IMR-90 (cell line): Measurements from ENCODE around the gene KDM2B. TPM values are rescaled to one million over a fixed set of nuclear protein-coding genes. Genes with fewer than 3 reads are reported as not detected.

Experiments
- ATAC-seq: fragments of 200-7000 bp; cut with Tn5 transposase; 2 replicates; pipeline ENCODE4 v1.9.1; 2020; ENCODE audit warnings: low read depth, mild to moderate bottlenecking, moderate library complexity
- BruUV-seq: library from RNA; stranded (reverse); fragments of 400-500 nt; replicated peaks from 2 replicates; lab custom pipeline; 2021; lab: Mats Ljungman, UMichigan
- CTCF ChIA-PET: fragments of 300-600 bp; formaldehyde crosslinking; extraction: SDS; loops from one replicate; lab custom pipeline; 2021; ENCODE audit warnings: antibody characterized with exemption; lab: Yijun Ruan, JAX
- POLR2A ChIA-PET: fragments of 300-600 bp; sonication (Branson Sonifier 250); formaldehyde crosslinking; loops from one replicate; lab custom pipeline; 2022; ENCODE audit warnings: antibody characterized with exemption; ENCODE audit not compliant: unreplicated experiment; lab: Charles Lee
- DNase-seq: peaks from one replicate; pipeline ENCODE4 v3.0.0; 2013
- H2AFZ ChIP-seq: replicated peaks from 2 replicates; pipeline ENCODE3; 2013; ENCODE audit warnings: low read length, mild to moderate bottlenecking; ENCODE audit not compliant: poor library complexity
- H2AK5ac ChIP-seq: 2 replicates; pipeline ENCODE4 v1.6.1; 2013; ENCODE audit warnings: low read depth, low read length, inconsistent platforms
- H2AK9ac ChIP-seq: replicated peaks from 2 replicates; pipeline ENCODE3; 2013; ENCODE audit warnings: mild to moderate bottlenecking, low read depth, low read length, moderate library complexity; ENCODE audit not compliant: poor library complexity
- H2BK120ac ChIP-seq: 2 replicates; pipeline ENCODE4 v1.6.1; 2013; ENCODE audit warnings: low read depth, low read length, inconsistent platforms
- H2BK15ac ChIP-seq: 3 replicates; pipeline ENCODE4 v1.6.1; 2013; ENCODE audit warnings: low read depth, low read length, inconsistent platforms
- H2BK20ac ChIP-seq: 2 replicates; pipeline ENCODE4 v1.6.1; 2013; ENCODE audit warnings: low read depth, mild to moderate bottlenecking, inconsistent platforms, low read length, moderate library complexity
- H2BK5ac ChIP-seq: 2 replicates; pipeline ENCODE4 v1.6.1; 2013; ENCODE audit warnings: mild to moderate bottlenecking, low read depth, low read length, inconsistent platforms; ENCODE audit not compliant: poor library complexity, severe bottlenecking
- H3K14ac ChIP-seq: replicated peaks from 2 replicates; pipeline ENCODE4 v1.6.1; 2013; ENCODE audit warnings: low read depth, low read length, inconsistent platforms
- H3K18ac ChIP-seq: 2 replicates; pipeline ENCODE4 v1.6.1; 2013; ENCODE audit warnings: low read depth, low read length, control low read depth
- H3K23ac ChIP-seq: 2 replicates; pipeline ENCODE4 v1.6.1; 2013; ENCODE audit warnings: low read depth, low read length, inconsistent platforms
- H3K27ac ChIP-seq: 2 replicates; pipeline ENCODE4 v1.5.1; 2013; ENCODE audit warnings: mild to moderate bottlenecking, control low read depth, low read length; ENCODE audit not compliant: insufficient read depth
- H3K27me3 ChIP-seq: 2 replicates; pipeline ENCODE4 v1.6.1; 2013; ENCODE audit warnings: low read length; ENCODE audit not compliant: control insufficient read depth, insufficient read depth
- H3K36me3 ChIP-seq: 2 replicates; pipeline ENCODE4 v1.6.1; 2013; ENCODE audit warnings: low read length, mixed read lengths; ENCODE audit not compliant: control insufficient read depth, insufficient read depth
- H3K4ac ChIP-seq: 2 replicates; pipeline ENCODE4 v1.6.1; 2013; ENCODE audit warnings: low read depth, low read length, inconsistent platforms
- H3K4me1 ChIP-seq: 2 replicates; pipeline ENCODE4 v1.6.1; 2013; ENCODE audit warnings: low read length, mixed read lengths; ENCODE audit not compliant: control insufficient read depth, insufficient read depth
- H3K4me2 ChIP-seq: 2 replicates; pipeline ENCODE4 v1.6.1; 2013; ENCODE audit warnings: low read depth, mild to moderate bottlenecking, control low read depth, low read length, moderate library complexity
- H3K4me3 ChIP-seq: 2 replicates; pipeline ENCODE4 v1.5.1; 2013; ENCODE audit warnings: low read depth, mild to moderate bottlenecking, control low read depth, low read length, moderate library complexity; ENCODE audit not compliant: insufficient read depth
- H3K56ac ChIP-seq: 2 replicates; pipeline ENCODE4 v1.6.1; 2013; ENCODE audit warnings: low read length, inconsistent platforms; ENCODE audit not compliant: insufficient read depth; ENCODE audit errors: extremely low read depth
- H3K79me1 ChIP-seq, 2 experiments: 2 replicates each; pipeline ENCODE4 v1.6.1; 2013; ENCODE audit warnings: low read length in 2 of 2, inconsistent platforms in 1 of 2, low read depth in 1 of 2
- H3K9ac ChIP-seq: 2 replicates; pipeline ENCODE4 v1.6.1; 2013; ENCODE audit warnings: low read depth, low read length, control low read depth
- H3K9me1 ChIP-seq: 2 replicates; pipeline ENCODE4 v1.6.1; 2013; ENCODE audit warnings: low read length, inconsistent platforms; ENCODE audit not compliant: insufficient read depth
- H3K9me3 ChIP-seq: 2 replicates; pipeline ENCODE4 v1.6.1; 2013; ENCODE audit warnings: low read length; ENCODE audit not compliant: control insufficient read depth, insufficient read depth
- H4K20me1 ChIP-seq: 2 replicates; pipeline ENCODE4 v1.6.1; 2013; ENCODE audit warnings: low read length, inconsistent platforms; ENCODE audit not compliant: insufficient read depth
- H4K5ac ChIP-seq: 2 replicates; pipeline ENCODE4 v1.6.1; 2013; ENCODE audit warnings: mild to moderate bottlenecking, low read depth, low read length, control low read depth
- H4K8ac ChIP-seq, 2 experiments: 2 replicates each; pipeline ENCODE4 v1.6.1; 2013; ENCODE audit warnings: low read depth in 2 of 2, low read length in 2 of 2, control low read depth in 1 of 2, inconsistent platforms in 1 of 2
- H4K91ac ChIP-seq: 2 replicates; pipeline ENCODE4 v1.6.1; 2013; ENCODE audit warnings: low read depth, low read length, inconsistent platforms; ENCODE audit not compliant: insufficient read depth
- CEBPB ChIP-seq: IDR thresholded peaks from 2 replicates; pipeline ENCODE4 v1.6.1; 2012; ENCODE audit warnings: low read depth, low read length, improper control_type of control experiment
- CHD1 ChIP-seq: IDR thresholded peaks from 2 replicates; pipeline ENCODE4 v1.6.1; 2012; ENCODE audit warnings: low read depth, low read length, improper control_type of control experiment
- CTCF ChIP-seq: conservative IDR thresholded peaks from 2 replicates; pipeline ENCODE4 v1.5.1; 2012; ENCODE audit warnings: mild to moderate bottlenecking, low read depth, low read length, improper control_type of control experiment
- FOS ChIP-seq: fragments of 150-350 bp; IDR thresholded peaks from 2 replicates; pipeline ENCODE4 v1.6.1; 2016; ENCODE audit warnings: low read depth, low read length
- MAFK ChIP-seq: IDR thresholded peaks from 2 replicates; pipeline ENCODE4 v1.6.1; 2012; ENCODE audit warnings: low read depth, low read length, improper control_type of control experiment
- MXI1 ChIP-seq: IDR thresholded peaks from 2 replicates; pipeline ENCODE4 v1.6.1; 2012; ENCODE audit warnings: low read depth, mild to moderate bottlenecking, low read length, moderate library complexity, borderline replicate concordance
- NFE2L2 ChIP-seq: fragments of 150-350 bp; IDR thresholded peaks from 2 replicates; pipeline ENCODE4 v1.6.1; 2016; ENCODE audit warnings: low read depth, mild to moderate bottlenecking, low read length
- POLR2A ChIP-seq: IDR thresholded peaks from 2 replicates; pipeline ENCODE4 v1.6.1; 2012; ENCODE audit warnings: mild to moderate bottlenecking, low read depth, low read length
- RAD21 ChIP-seq: IDR thresholded peaks from 2 replicates; pipeline ENCODE4 v1.6.1; 2012; ENCODE audit warnings: low read length, improper control_type of control experiment
- RCOR1 ChIP-seq: IDR thresholded peaks from 2 replicates; pipeline ENCODE4 v1.6.1; 2012; ENCODE audit warnings: mild to moderate bottlenecking, low read length, improper control_type of control experiment; ENCODE audit not compliant: insufficient replicate concordance
- RFX5 ChIP-seq: IDR thresholded peaks from 2 replicates; pipeline ENCODE4 v1.8.0; 2012; ENCODE audit warnings: low read depth, mild to moderate bottlenecking, low read length, moderate library complexity
- WGBS, 2 experiments: methylation state at CpG; one replicate each; pipeline versions ENCODE4 v1.1.5 to v1.1.7; 2013; ENCODE audit warnings: missing lambda C conversion rate in 2 of 2; ENCODE audit not compliant: insufficient read length in 1 of 2; ENCODE audit errors: extremely low coverage in 2 of 2; 5-methylcytosine and 5-hydroxymethylcytosine counted together
- dilution Hi-C: fragments of 300-500 bp; cut with HindIII; formaldehyde crosslinking; loops from one replicate; pipeline ENCODE4 v1.14.3; 2018; ENCODE audit warnings: low sequenced_read_pairs; ENCODE audit not compliant: unreplicated experiment
- in situ Hi-C: fragments of 300-500 bp; cut with MboI; formaldehyde crosslinking; loops from 3 replicates; pipeline ENCODE4 v1.14.3; 2019; ENCODE audit warnings: low sequenced_read_pairs, inconsistent platforms, mixed read lengths
- intact Hi-C: fragments of 100-400 bp; cut with micrococcal nuclease; formaldehyde crosslinking; loops from 2 replicates; pipeline ENCODE4 v1.10.0; 2022
- polyA plus RNA-seq, 3 experiments: library from polyadenylated mRNA; depleted of rRNA; stranded (reverse); fragments of >200 nt; gene quantifications; 2 replicates each; pipeline ENCODE4 v1.2.3, GENCODE V29; 2012; ENCODE audit warnings: low replicate concordance in 1 of 3
- total RNA-seq: library from RNA; depleted of rRNA; stranded (reverse); fragments of >200 nt; gene quantifications from 2 replicates; pipeline ENCODE4 v1.2.3, GENCODE V29; 2012
- TF ChIP-seq, protein P1 (sequence below): fragments of 150-350 bp; IDR thresholded peaks from 2 replicates; pipeline ENCODE4 v1.6.1; 2016; ENCODE audit warnings: low read depth, mild to moderate bottlenecking, low read length, moderate library complexity, borderline replicate concordance
- TF ChIP-seq, protein P2 (sequence below): fragments of 150-350 bp; IDR thresholded peaks from 2 replicates; pipeline ENCODE4 v1.6.1; 2017; ENCODE audit warnings: mild to moderate bottlenecking, antibody characterized with exemption, low read length, low read depth

Gene KDM2B
- total and polyA plus RNA-seq, 2 of the 4 experiments (the other 2 are of a cell fraction) = 22.6 to 24.2 TPM

- Histone ChIP-seq H2AK9ac (no peak overlapping the region), H4K91ac (no peak overlapping the region), H3K23ac (no peak overlapping the region), H3K4me3 (no peak overlapping the region), H3K14ac (no peak overlapping the region), H4K20me1 (peaks cover 4% of the 10 kb centered on the region; the same call in 1 of the 2 replicates), H2AK5ac (no peak overlapping the region), H3K79me1 (peaks cover 0 to 19% of the 10 kb centered on the region in 2 experiments; a peak in 2 of 4 replicates), H2BK120ac (no peak overlapping the region), H2BK15ac (no peak overlapping the region), H3K4me1 (no peaks in the 10 kb centered on the region), H2AFZ (no peak overlapping the region), H2BK20ac (no peak overlapping the region), H3K9me3 (no peaks in the 10 kb centered on the region), H3K18ac (no peak overlapping the region), H3K9me1 (peaks cover 9% of the 10 kb centered on the region; the same call in 1 of the 2 replicates), H3K27me3 (no peaks in the 10 kb centered on the region), H3K27ac (no peak overlapping the region), H3K56ac (no peak overlapping the region), H4K5ac (no peak overlapping the region), H3K4me2 (no peak overlapping the region), H3K9ac (no peak overlapping the region), H3K36me3 (peaks cover 4% of the 10 kb centered on the region; the same call in 1 of the 2 replicates), H3K4ac (no peak overlapping the region), H2BK5ac (no peak overlapping the region), H4K8ac (no peak overlapping the region)
- no TSS peak for BruUV-seq
- TF ChIP-seq FOS (no peak), POLR2A (no peak), CEBPB (no peak), RCOR1 (no peak), MAFK (no peak), NFE2L2 (no peak), CTCF (no peak), RAD21 (no peak), CHD1 (no peak), MXI1 (no peak), RFX5 (no peak)
- TF ChIP-seq, protein P1, sequence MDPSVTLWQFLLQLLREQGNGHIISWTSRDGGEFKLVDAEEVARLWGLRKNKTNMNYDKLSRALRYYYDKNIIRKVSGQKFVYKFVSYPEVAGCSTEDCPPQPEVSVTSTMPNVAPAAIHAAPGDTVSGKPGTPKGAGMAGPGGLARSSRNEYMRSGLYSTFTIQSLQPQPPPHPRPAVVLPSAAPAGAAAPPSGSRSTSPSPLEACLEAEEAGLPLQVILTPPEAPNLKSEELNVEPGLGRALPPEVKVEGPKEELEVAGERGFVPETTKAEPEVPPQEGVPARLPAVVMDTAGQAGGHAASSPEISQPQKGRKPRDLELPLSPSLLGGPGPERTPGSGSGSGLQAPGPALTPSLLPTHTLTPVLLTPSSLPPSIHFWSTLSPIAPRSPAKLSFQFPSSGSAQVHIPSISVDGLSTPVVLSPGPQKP = no peak
- TF ChIP-seq, protein P2, sequence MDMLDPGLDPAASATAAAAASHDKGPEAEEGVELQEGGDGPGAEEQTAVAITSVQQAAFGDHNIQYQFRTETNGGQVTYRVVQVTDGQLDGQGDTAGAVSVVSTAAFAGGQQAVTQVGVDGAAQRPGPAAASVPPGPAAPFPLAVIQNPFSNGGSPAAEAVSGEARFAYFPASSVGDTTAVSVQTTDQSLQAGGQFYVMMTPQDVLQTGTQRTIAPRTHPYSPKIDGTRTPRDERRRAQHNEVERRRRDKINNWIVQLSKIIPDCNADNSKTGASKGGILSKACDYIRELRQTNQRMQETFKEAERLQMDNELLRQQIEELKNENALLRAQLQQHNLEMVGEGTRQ = no peak
- intact Hi-C loops = no loop called here
- DNase-seq (no peak), ATAC-seq (no peak)
- 71% methylated on average over 1 of the region's 15 CpGs; no CpG with 5 or more reads in 1 of the 2 experiments for WGBS, 2 experiments
- ChIA-PET POLR2A (no interaction called here), CTCF (interaction anchor here (0.5 to 1.0 kb wide), 3 partner anchors 12 to 217 kb away, joined by 3 to 4 read pairs (median 4); partner anchors contain the start of gene MORN3)
- in situ Hi-C loops = loop anchor here (5.0 kb wide), 1 partner anchor 177 kb away; the partner anchor contains the start of gene MORN3
- dilution Hi-C loops = no loop called here
Measured at GRCh38 chr12:121490401-121491281, 90.2 kb downstream of the KDM2B start.
